T-cell (primary cell): ENCODE measurements around the gene DCLK2. TPM values are rescaled to one million over a fixed set of nuclear protein-coding genes. Genes with fewer than 3 reads are reported as not detected.
"Not testable (repeated sequence)": the region's sequence is repeated elsewhere in the genome, so short reads cannot be mapped to it uniquely, and the experiment has no call there.

Source experiments
- ATAC-seq, 4 experiments: fragments of 200-7000 bp in 3 of 4; fragments of 150-1000 bp in 1 of 4; cut with Tn5 transposase; replicated peaks in 1 of 4; 1 replicate in 3 of 4; 2 replicates in 1 of 4; pipeline ENCODE4 v1.10.0; 2021; ENCODE audit warnings: moderate library complexity in 3 of 4, mild to moderate bottlenecking in 2 of 4, moderate number of reproducible peaks in 1 of 4
- CTCF ChIA-PET, 2 donors: fragments of 300-600 bp; sonication (Branson Sonifier 250); formaldehyde crosslinking; loops; one replicate each; lab custom pipeline; 2022; ENCODE audit warnings: antibody characterized with exemption in 2 of 2; lab: Charles Lee
- POLR2A ChIA-PET, 2 donors: fragments of 300-600 bp; sonication (Branson Sonifier 250); formaldehyde crosslinking; loops; one replicate each; lab custom pipeline; 2022; ENCODE audit warnings: antibody characterized with exemption in 2 of 2; lab: Charles Lee
- DNase-seq, 35 experiments: peaks; one replicate each; pipeline versions ENCODE4 v3.0.0 to v3.0.0-alpha.2; 2013 to 2023
- H3K27ac ChIP-seq: one replicate; pipeline ENCODE4 v1.5.1; 2013; ENCODE audit warnings: low read length
- H3K27me3 ChIP-seq, 2 experiments: replicated peaks in 1 of 2; 1 replicate in 1 of 2; 2 replicates in 1 of 2; pipeline versions ENCODE4 v1.6.1 to v1.7.0; 2013; ENCODE audit warnings: low read length in 1 of 2, mixed read lengths in 1 of 2; ENCODE audit not compliant: control insufficient read depth in 2 of 2, insufficient read depth in 2 of 2; ENCODE audit errors: extremely low read depth in 1 of 2
- H3K36me3 ChIP-seq, 2 donors: 1 replicate in 1 of 2; 2 replicates in 1 of 2; pipeline versions ENCODE4 v1.6.1 to v1.7.0; 2013; ENCODE audit warnings: low read length in 1 of 2; ENCODE audit not compliant: control insufficient read depth in 2 of 2, insufficient read depth in 1 of 2; ENCODE audit errors: extremely low read depth in 1 of 2
- H3K4me1 ChIP-seq, 2 experiments: 1 replicate in 1 of 2; 2 replicates in 1 of 2; pipeline versions ENCODE4 v1.6.1 to v1.7.0; 2013; ENCODE audit warnings: low read length in 2 of 2, mixed read lengths in 1 of 2; ENCODE audit not compliant: insufficient read depth in 2 of 2, control insufficient read depth in 1 of 2; ENCODE audit errors: extremely low read depth in 1 of 2
- H3K4me3 ChIP-seq, 2 donors: 1 replicate in 1 of 2; 2 replicates in 1 of 2; pipeline versions ENCODE4 v1.5.1 to v1.7.0; 2013; ENCODE audit warnings: mild to moderate bottlenecking in 2 of 2, low read length in 1 of 2, moderate library complexity in 1 of 2; ENCODE audit not compliant: control insufficient read depth in 1 of 2; ENCODE audit errors: extremely low read depth in 1 of 2
- H3K9me3 ChIP-seq: 2 replicates; pipeline ENCODE4 v1.7.0; 2013
- H3K27ac Mint-ChIP-seq, 2 donors: one replicate each; pipeline ENCODE4 v1.8.0; 2020 to 2021; ENCODE audit warnings: mild to moderate bottlenecking in 2 of 2, mixed read lengths in 2 of 2
- H3K27me3 Mint-ChIP-seq, 2 donors: one replicate each; pipeline ENCODE4 v1.8.0; 2021 to 2022; ENCODE audit warnings: mixed read lengths in 2 of 2
- H3K36me3 Mint-ChIP-seq: one replicate; pipeline ENCODE4 v1.8.0; 2021; ENCODE audit warnings: mixed read lengths
- H3K4me1 Mint-ChIP-seq, 3 donors: one replicate each; pipeline ENCODE4 v1.8.0; 2020 to 2022; ENCODE audit warnings: mixed read lengths in 3 of 3, mild to moderate bottlenecking in 1 of 3
- H3K4me3 Mint-ChIP-seq, 3 donors: one replicate each; pipeline ENCODE4 v1.8.0; 2020 to 2022; ENCODE audit warnings: mild to moderate bottlenecking in 3 of 3, mixed read lengths in 3 of 3, moderate library complexity in 3 of 3
- H3K9me3 Mint-ChIP-seq, 3 donors: one replicate each; pipeline ENCODE4 v1.8.0; 2020 to 2022; ENCODE audit warnings: mixed read lengths in 3 of 3
- WGBS: methylation state at CpG from one replicate; pipeline ENCODE4 v1.1.5; 2013; ENCODE audit warnings: missing lambda C conversion rate; ENCODE audit not compliant: insufficient coverage; 5-methylcytosine and 5-hydroxymethylcytosine counted together
- total RNA-seq, 35 experiments: library from RNA in 6 of 35; stranded (reverse) in 6 of 35; fragments of 120-200 nt in 1 of 35; gene quantifications; one replicate each; pipeline versions ENCODE4 v1.2.1 to v1.2.4 and lab custom pipeline; 2013 to 2026

Gene DCLK2
- total RNA-seq, 5 donors from 2014 or later (not counting 1 experiment from before 2014, with no cell fraction given) = 0.10 to 0.35 (median 0.15) TPM; not detected in 2

DNA sequence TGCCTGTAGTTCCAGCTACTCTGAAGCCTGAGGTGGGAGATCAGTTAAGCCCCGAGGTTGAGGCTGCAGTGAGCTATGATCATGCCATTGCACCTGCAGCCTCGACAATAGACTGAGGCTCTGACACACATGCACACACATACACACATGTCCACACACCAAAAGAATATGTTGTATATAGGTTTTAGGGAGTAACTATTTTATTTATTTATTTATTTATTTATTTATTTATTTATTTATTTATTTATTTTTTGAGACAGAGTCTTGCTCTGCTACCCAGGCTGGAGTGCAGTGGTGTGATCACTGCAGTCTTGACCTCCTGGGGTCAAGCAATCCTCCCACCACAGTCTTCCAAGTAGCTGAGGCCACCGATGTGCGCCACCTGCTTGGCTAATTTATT is 78.3 kb downstream of the DCLK2 start:
- Mint-ChIP-seq H3K36me3 (no peaks in the 10 kb centered on the region), H3K4me3 (no peak overlapping the region), H3K27ac (no peak overlapping the region), H3K4me1 (no peaks in the 10 kb centered on the region), H3K9me3 (no peaks in the 10 kb centered on the region), H3K27me3 (no peaks in the 10 kb centered on the region)
- no peaks in the 10 kb centered on the region for H3K4me1 ChIP-seq
- H3K27ac ChIP-seq = no peak overlapping the region
- no peak for ATAC-seq
- H3K27me3 ChIP-seq = no peaks in the 10 kb centered on the region
- H3K36me3 ChIP-seq = no peaks in the 10 kb centered on the region
- DNase-seq = no peak
- H3K9me3 ChIP-seq = no peaks in the 10 kb centered on the region
- POLR2A ChIA-PET = no interaction called here
- H3K4me3 ChIP-seq = no peak overlapping the region
- 60% methylated on average over 1 of the region's 4 CpGs for WGBS
- CTCF ChIA-PET = no interaction called here

DNA sequence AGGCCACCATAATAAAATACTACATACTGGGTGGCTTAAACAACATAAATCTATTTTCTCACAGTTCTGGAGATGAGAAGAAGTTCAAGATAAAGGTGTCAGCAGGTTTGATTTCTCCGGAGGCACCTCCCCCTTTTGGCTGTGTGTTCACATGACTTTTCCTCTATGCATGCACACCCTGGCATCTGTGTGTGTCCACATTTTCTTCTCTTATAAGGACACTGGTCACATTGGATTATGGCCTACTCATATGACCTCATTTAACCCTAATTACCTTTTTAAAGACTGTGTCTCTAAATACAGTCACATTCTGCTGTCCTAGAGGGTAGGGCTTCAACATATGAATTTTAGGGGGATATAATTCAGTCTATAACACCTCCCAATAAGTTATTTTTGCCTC is 79.8 kb downstream of the DCLK2 start:
- Mint-ChIP-seq H3K36me3 (no peaks in the 10 kb centered on the region), H3K27me3 (no peaks in the 10 kb centered on the region), H3K4me3 (no peak overlapping the region), H3K9me3 (no peaks in the 10 kb centered on the region), H3K27ac (no peak overlapping the region), H3K4me1 (no peaks in the 10 kb centered on the region)
- ATAC-seq (no peak), DNase-seq (no peak)
- H3K4me3 ChIP-seq = no peak overlapping the region
- ChIA-PET POLR2A (no interaction called here), CTCF (interaction anchor here in 1 of 2 donors (1.0 kb wide), 1 partner anchor 47 kb away, joined by 3 read pairs; no protein-coding TSS in a partner anchor)
- H3K4me1 ChIP-seq = no peaks in the 10 kb centered on the region
- no peaks in the 10 kb centered on the region for H3K27me3 ChIP-seq
- no peaks in the 10 kb centered on the region for H3K9me3 ChIP-seq
- H3K27ac ChIP-seq = no peak overlapping the region
- H3K36me3 ChIP-seq = no peaks in the 10 kb centered on the region
- WGBS = 80% methylated on average over 1 of the region's 1 CpG

- H3K27ac ChIP-seq = no peak overlapping the region
- H3K9me3 ChIP-seq = no peaks in the 10 kb centered on the region
- no peaks in the 10 kb centered on the region for H3K27me3 ChIP-seq
- H3K27me3 Mint-ChIP-seq = no peaks in the 10 kb centered on the region
- CTCF ChIA-PET = no interaction called here
- H3K4me1 ChIP-seq = no peaks in the 10 kb centered on the region
- POLR2A ChIA-PET = interaction anchor here in 1 of 2 donors (0.5 kb wide), 1 partner anchor 1536 kb away, joined by 4 read pairs; no protein-coding TSS in a partner anchor
- H3K4me1 Mint-ChIP-seq = no peaks in the 10 kb centered on the region
- 40% methylated on average over 1 of the region's 2 CpGs for WGBS
- DNase-seq (no peak), ATAC-seq (no peak)
- no peak overlapping the region for H3K4me3 Mint-ChIP-seq
- H3K27ac Mint-ChIP-seq = no peak overlapping the region
- H3K36me3 Mint-ChIP-seq = no peaks in the 10 kb centered on the region
- no peaks in the 10 kb centered on the region for H3K9me3 Mint-ChIP-seq
- no peaks in the 10 kb centered on the region for H3K36me3 ChIP-seq
- H3K4me3 ChIP-seq = no peak overlapping the region
Observed at GRCh38 chr4:150160473-150160872, 82.2 kb downstream of the DCLK2 start.

DNA sequence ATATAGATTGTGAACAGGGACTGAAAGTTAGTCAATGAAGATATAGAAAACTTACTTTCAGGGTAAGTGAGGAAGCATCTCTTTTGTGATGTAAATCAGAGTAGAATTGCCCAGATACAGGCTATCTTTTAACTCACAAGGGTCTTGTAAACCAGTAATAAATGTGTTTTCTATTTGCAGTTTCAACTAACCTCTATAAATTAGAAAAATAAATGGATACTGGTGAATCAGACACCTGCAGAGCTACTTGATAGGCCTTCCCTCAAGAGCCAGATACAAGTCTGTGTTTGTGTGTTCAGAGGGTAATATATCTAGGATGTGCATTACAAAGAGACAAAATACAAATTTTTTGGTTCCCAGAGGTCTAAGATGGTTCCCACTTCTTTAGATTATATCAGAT is 82.9 kb downstream of the DCLK2 start:
- Mint-ChIP-seq H3K36me3 (no peaks in the 10 kb centered on the region), H3K27me3 (no peaks in the 10 kb centered on the region), H3K27ac (no peak overlapping the region), H3K9me3 (no peaks in the 10 kb centered on the region), H3K4me1 (no peaks in the 10 kb centered on the region), H3K4me3 (no peak overlapping the region)
- Histone ChIP-seq H3K27me3 (no peaks in the 10 kb centered on the region), H3K36me3 (no peaks in the 10 kb centered on the region), H3K4me1 (no peaks in the 10 kb centered on the region), H3K4me3 (no peak overlapping the region), H3K27ac (no peak overlapping the region), H3K9me3 (no peaks in the 10 kb centered on the region)
- POLR2A ChIA-PET = no interaction called here
- CTCF ChIA-PET = no interaction called here
- DNase-seq (no peak), ATAC-seq (no peak)

- POLR2A ChIA-PET, ATAC-seq: not testable (repeated sequence)
- no CpG with 5 or more reads among the region's 2 CpGs for WGBS
Observed at GRCh38 chr4:150162020-150162419, 83.8 kb downstream of the DCLK2 start.

DNA sequence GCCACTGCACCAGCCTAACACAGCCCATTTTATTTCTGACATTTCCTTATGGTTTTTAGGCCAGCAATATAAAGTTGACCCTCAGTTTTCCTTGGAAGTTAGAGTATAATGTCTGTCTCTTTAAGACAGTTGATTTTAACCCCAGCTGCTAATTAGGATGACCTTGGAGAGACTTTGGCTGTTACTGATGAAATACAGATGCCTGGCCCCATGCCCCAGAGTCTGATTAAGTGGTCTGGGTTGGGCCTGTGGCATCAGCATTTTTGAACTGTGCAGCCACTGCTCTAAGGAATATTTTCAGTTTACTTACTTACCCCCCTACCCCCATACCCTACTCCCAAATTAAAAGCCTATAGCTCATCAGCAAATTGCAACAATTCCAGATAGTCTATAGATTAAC is 85.8 kb downstream of the DCLK2 start:
- Histone ChIP-seq H3K4me3 (no peak overlapping the region), H3K9me3 (no peaks in the 10 kb centered on the region), H3K27me3 (no peaks in the 10 kb centered on the region), H3K27ac (no peak overlapping the region), H3K36me3 (no peaks in the 10 kb centered on the region), H3K4me1 (no peaks in the 10 kb centered on the region)
- Mint-ChIP-seq H3K27ac (no peak overlapping the region), H3K27me3 (no peaks in the 10 kb centered on the region), H3K4me1 (no peaks in the 10 kb centered on the region), H3K4me3 (no peak overlapping the region), H3K36me3 (no peaks in the 10 kb centered on the region), H3K9me3 (no peaks in the 10 kb centered on the region)
- DNase-seq (no peak), ATAC-seq (no peak)
- ChIA-PET POLR2A (no interaction called here), CTCF (interaction anchor here in 1 of 2 donors (0.5 kb wide), 1 partner anchor 17 kb away, joined by 3 read pairs; no protein-coding TSS in a partner anchor)

More at GRCh38 chr4:150162020-150162419, 83.8 kb downstream of the DCLK2 start:
- H3K4me3 ChIP-seq, H3K36me3 ChIP-seq, H3K4me1 Mint-ChIP-seq, CTCF ChIA-PET, H3K36me3 Mint-ChIP-seq, H3K4me3 Mint-ChIP-seq, H3K27ac Mint-ChIP-seq, H3K27me3 Mint-ChIP-seq, H3K27me3 ChIP-seq, DNase-seq, H3K4me1 ChIP-seq, H3K9me3 Mint-ChIP-seq, H3K9me3 ChIP-seq, H3K27ac ChIP-seq: not testable (repeated sequence)
